ENCODE results near the gene NBAS. TPM values are rescaled to one million over a fixed set of nuclear protein-coding genes. Genes with fewer than 3 reads are reported as not detected.
A peak's percentile ranks its signal among the peaks of the same experiment; 100 is the strongest.

Gene NBAS
- total and polyA plus RNA-seq, 9 of the 15 experiments (the other 6 are each of a cell fraction or from before 2014, with no cell fraction given): 15.3 to 94.4 (median 69.9) TPM

- in situ Hi-C loops (cut with MboI) (no loop called here), intact Hi-C loops (cut with micrococcal nuclease) (no loop called here)
- Histone ChIP-seq H3K79me2 (ENCODE audit: control insufficient read depth, insufficient read depth, low read length) (no peaks in the 10 kb centered on the region), H3K4me3 (no peak overlapping the region), H3K4me1 (replicated peaks in 1 of 2; ENCODE audit: control insufficient read depth in 2 of 2, insufficient read depth in 2 of 2, low read length in 2 of 2) (no peaks in the 10 kb centered on the region), H3K27ac (ENCODE audit: extremely low read depth, low read depth, low read length) (no peak overlapping the region), H4K20me1 (replicated peaks; ENCODE audit: control insufficient read depth, insufficient read depth, low read length) (no peaks in the 10 kb centered on the region), H3K4me2 (ENCODE audit: insufficient read depth, low read length) (no peak overlapping the region), H2AFZ (ENCODE audit: low read depth, low read length) (no peak overlapping the region), H3K9me1 (ENCODE audit: control insufficient read depth, insufficient read depth, low read length) (peaks cover 2% of the 10 kb centered on the region), H3K9me3 (replicated peaks; ENCODE audit: control insufficient read depth, insufficient read depth, low read depth, low read length) (no peaks in the 10 kb centered on the region), H3K9ac (ENCODE audit: insufficient read depth in 1 of 2, low read depth in 2 of 2, low read length in 2 of 2) (no peak overlapping the region), H3K27me3 (ENCODE audit: control insufficient read depth in 2 of 2, insufficient read depth in 2 of 2, low read length in 2 of 2) (peaks cover 0 to 11% of the 10 kb centered on the region in 2 experiments; a peak in 2 of 5 replicates), H3K36me3 (ENCODE audit: control insufficient read depth, insufficient read depth, low read length) (no peaks in the 10 kb centered on the region)
- ChIA-PET CTCF (ENCODE audit: low intra/inter-chr PET ratio) (no interaction called here), POLR2A (no interaction called here)
- DNase-seq (ENCODE audit: extremely low read depth in 1 of 4, low spot score in 3 of 4) (no peak), ATAC-seq (no peak), FAIRE-seq (no peak)
- TF ChIP-seq RFX1 (IDR thresholded peaks at IDR 0.05) (peak; percentile 85), PYGO2 (tag; IDR thresholded peaks at IDR 0.05) (no peak)
- BruUV-seq (replicated peaks): no TSS peak
- WGBS (ENCODE audit: insufficient coverage, low coverage, missing lambda C conversion rate): 3% methylated on average over 4 of the region's 4 CpGs
These were observed 403.0 kb downstream of the NBAS start for GRCh38 chr2:15158100-15158499.

- in situ Hi-C loops (cut with MboI): no loop called here
- intact Hi-C loops (cut with micrococcal nuclease): no loop called here
- ChIA-PET CTCF (ENCODE audit: low intra/inter-chr PET ratio) (no interaction called here), POLR2A (interaction anchor here (0.7 to 1.4 kb wide), 2 partner anchors 11 to 19 kb away, joined by 3 read pairs; no protein-coding TSS in a partner anchor)
- Histone ChIP-seq H3K9me3 (replicated peaks; ENCODE audit: control insufficient read depth, insufficient read depth, low read depth, low read length) (no peaks in the 10 kb centered on the region), H3K79me2 (ENCODE audit: control insufficient read depth, insufficient read depth, low read length) (no peaks in the 10 kb centered on the region), H3K4me2 (ENCODE audit: insufficient read depth, low read length) (no peak overlapping the region), H3K4me3 (no peak overlapping the region), H3K36me3 (ENCODE audit: control insufficient read depth, insufficient read depth, low read length) (no peaks in the 10 kb centered on the region), H3K9ac (ENCODE audit: insufficient read depth in 1 of 2, low read depth in 2 of 2, low read length in 2 of 2) (no peak overlapping the region), H2AFZ (ENCODE audit: low read depth, low read length) (no peak overlapping the region), H4K20me1 (replicated peaks; ENCODE audit: control insufficient read depth, insufficient read depth, low read length) (no peaks in the 10 kb centered on the region), H3K4me1 (replicated peaks in 1 of 2; ENCODE audit: control insufficient read depth in 2 of 2, insufficient read depth in 2 of 2, low read length in 2 of 2) (peaks cover 0 to 3% of the 10 kb centered on the region in 2 experiments; a peak in 2 of 5 replicates), H3K9me1 (ENCODE audit: control insufficient read depth, insufficient read depth, low read length) (peaks cover 2% of the 10 kb centered on the region), H3K27ac (ENCODE audit: extremely low read depth, low read depth, low read length) (no peak overlapping the region), H3K27me3 (ENCODE audit: control insufficient read depth in 2 of 2, insufficient read depth in 2 of 2, low read length in 2 of 2) (peaks cover 0 to 11% of the 10 kb centered on the region in 2 experiments; a peak in 2 of 5 replicates)
- TF ChIP-seq ZNF23 (CRISPR knock-in tag; IDR thresholded peaks at IDR 0.05) (no peak), LARP7 (IDR thresholded peaks at IDR 0.05) (no peak), ZSCAN29 (IDR thresholded peaks at IDR 0.05) (no peak), MXI1 (IDR thresholded peaks at IDR 0.05; ENCODE audit: low read depth, low read length) (no peak), BRCA1 (IDR thresholded peaks at IDR 0.05) (no peak), BRCA1 (CRISPR knock-in tag; IDR thresholded peaks at IDR 0.05) (no peak), SMAD1 (IDR thresholded peaks at IDR 0.05; ENCODE audit: low read depth, low read length, partially characterized antibody) (no peak), HDAC8 (tag; IDR thresholded peaks at IDR 0.05) (no peak)
- 9% methylated on average over 7 of the region's 7 CpGs for whole genome bisulfite sequencing (ENCODE audit: insufficient coverage, low coverage, missing lambda C conversion rate)
- no peak for DNase-seq (ENCODE audit: extremely low read depth in 1 of 4, low spot score in 3 of 4)
- no TSS peak for BruUV-seq (replicated peaks)
- no peak for ATAC-seq
- no peak for FAIRE-seq
These were observed 405.1 kb downstream of the NBAS start for GRCh38 chr2:15155959-15156574.

Data from K562 (cell line).